ENCODE measurements around the gene APEH.

DNA sequence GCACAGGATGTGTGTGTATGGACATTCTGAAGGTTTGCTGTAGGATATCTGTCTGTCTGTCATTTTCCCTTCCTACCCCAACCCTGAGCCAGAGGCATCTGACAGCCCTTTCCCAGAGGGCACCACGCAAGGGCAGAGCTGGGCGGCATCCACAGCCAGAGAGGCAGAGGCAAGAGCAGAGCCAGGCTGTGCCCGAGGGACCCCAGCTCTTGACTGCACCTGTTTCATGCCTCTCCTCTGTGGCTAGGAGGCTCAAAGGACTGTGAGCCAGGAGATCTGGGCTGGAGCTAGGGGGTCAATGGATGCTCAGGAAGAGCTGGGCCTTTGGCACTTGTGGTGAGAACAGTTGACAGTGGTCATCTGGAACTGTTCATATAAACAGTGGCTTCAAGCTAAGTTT, 4.8 kb upstream of the APEH start:
- TF ChIP-seq MAX (IDR thresholded peaks at IDR 0.05), result no peak
- no peak for TF ChIP-seq SP1 (IDR thresholded peaks at IDR 0.05)
- TF ChIP-seq, protein P1, sequence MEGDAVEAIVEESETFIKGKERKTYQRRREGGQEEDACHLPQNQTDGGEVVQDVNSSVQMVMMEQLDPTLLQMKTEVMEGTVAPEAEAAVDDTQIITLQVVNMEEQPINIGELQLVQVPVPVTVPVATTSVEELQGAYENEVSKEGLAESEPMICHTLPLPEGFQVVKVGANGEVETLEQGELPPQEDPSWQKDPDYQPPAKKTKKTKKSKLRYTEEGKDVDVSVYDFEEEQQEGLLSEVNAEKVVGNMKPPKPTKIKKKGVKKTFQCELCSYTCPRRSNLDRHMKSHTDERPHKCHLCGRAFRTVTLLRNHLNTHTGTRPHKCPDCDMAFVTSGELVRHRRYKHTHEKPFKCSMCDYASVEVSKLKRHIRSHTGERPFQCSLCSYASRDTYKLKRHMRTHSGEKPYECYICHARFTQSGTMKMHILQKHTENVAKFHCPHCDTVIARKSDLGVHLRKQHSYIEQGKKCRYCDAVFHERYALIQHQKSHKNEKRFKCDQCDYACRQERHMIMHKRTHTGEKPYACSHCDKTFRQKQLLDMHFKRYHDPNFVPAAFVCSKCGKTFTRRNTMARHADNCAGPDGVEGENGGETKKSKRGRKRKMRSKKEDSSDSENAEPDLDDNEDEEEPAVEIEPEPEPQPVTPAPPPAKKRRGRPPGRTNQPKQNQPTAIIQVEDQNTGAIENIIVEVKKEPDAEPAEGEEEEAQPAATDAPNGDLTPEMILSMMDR (IDR thresholded peaks at IDR 0.05; ENCODE audit: low read depth, low read length, missing input control), result no peak
- TF ChIP-seq ZBTB33 (IDR thresholded peaks at IDR 0.05), result no peak
- TF ChIP-seq GABPA (IDR thresholded peaks at IDR 0.05 in 1 of 2, conservative IDR thresholded peaks at IDR 0.05 in 1 of 2), result no peak

Data from liver (tissue), 3 donors.